GM13976 (cell line): ENCODE data around the gene CFHR3.
"Not testable (repeated sequence)": the region's sequence is repeated elsewhere in the genome, so short reads cannot be mapped to it uniquely, and the experiment has no call there.

Experiments
- DNase-seq: peaks from one replicate; pipeline ENCODE4 v3.0.0; 2012; ENCODE audit warnings: low spot score
- in situ Hi-C: fragments of 300-500 bp; cut with MboI; formaldehyde crosslinking; loops from one replicate; pipeline ENCODE4 v1.12.0; 2022; ENCODE audit warnings: low sequenced_read_pairs, mixed read lengths, inconsistent platforms; ENCODE audit not compliant: unreplicated experiment
- TF ChIP-seq, protein P1 (sequence below): IDR thresholded peaks from 2 replicates; pipeline ENCODE4 v1.5.1; 2012; ENCODE audit warnings: borderline replicate concordance, mild to moderate bottlenecking; ENCODE audit not compliant: insufficient read depth; ENCODE audit errors: extremely low read depth, missing control alignments, control extremely low read depth

The CFHR3 gene

DNA sequence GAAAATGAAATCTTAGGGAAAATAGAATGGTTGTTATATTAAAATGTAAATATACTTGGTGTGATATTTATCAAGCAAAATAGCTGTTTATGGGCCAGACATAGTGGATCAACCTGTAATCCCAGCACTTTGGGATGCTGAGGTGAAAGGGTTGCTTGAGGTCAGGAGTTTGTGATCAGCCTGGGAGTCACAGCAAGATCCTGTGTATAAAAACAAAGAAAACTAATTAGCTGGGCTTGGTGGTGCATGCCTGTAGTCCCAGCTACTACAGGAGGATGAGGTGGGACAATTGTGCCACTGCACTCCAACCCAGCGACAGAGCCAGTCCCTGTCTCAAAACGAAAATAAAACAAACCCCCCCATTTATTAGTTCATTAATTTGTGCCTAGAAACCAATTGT, 23.3 kb downstream of the CFHR3 start:
- TF ChIP-seq, protein P1, sequence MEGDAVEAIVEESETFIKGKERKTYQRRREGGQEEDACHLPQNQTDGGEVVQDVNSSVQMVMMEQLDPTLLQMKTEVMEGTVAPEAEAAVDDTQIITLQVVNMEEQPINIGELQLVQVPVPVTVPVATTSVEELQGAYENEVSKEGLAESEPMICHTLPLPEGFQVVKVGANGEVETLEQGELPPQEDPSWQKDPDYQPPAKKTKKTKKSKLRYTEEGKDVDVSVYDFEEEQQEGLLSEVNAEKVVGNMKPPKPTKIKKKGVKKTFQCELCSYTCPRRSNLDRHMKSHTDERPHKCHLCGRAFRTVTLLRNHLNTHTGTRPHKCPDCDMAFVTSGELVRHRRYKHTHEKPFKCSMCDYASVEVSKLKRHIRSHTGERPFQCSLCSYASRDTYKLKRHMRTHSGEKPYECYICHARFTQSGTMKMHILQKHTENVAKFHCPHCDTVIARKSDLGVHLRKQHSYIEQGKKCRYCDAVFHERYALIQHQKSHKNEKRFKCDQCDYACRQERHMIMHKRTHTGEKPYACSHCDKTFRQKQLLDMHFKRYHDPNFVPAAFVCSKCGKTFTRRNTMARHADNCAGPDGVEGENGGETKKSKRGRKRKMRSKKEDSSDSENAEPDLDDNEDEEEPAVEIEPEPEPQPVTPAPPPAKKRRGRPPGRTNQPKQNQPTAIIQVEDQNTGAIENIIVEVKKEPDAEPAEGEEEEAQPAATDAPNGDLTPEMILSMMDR: no peak
- in situ Hi-C loops: no loop called here
- DNase-seq: no peak

DNA sequence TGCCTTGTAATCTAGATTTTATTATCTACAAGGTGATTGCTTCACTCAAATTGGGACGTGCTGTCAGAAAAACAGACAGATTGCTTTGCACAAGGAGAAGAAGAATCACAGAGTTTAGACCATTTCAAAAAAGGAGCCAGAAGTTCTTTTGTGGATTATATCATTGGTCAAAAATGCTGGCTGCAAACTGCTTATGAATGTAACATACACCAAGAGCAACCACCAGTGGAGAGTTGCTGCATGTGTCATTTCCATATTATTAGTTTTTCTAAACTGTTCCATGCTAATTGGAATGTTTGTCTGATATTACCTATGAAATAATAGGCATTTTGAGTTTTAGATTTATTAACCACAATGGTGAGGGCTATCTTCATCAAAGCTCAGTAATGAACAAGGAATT, 27.3 kb downstream of the CFHR3 start:
- DNase-seq: not testable (repeated sequence)

DNA sequence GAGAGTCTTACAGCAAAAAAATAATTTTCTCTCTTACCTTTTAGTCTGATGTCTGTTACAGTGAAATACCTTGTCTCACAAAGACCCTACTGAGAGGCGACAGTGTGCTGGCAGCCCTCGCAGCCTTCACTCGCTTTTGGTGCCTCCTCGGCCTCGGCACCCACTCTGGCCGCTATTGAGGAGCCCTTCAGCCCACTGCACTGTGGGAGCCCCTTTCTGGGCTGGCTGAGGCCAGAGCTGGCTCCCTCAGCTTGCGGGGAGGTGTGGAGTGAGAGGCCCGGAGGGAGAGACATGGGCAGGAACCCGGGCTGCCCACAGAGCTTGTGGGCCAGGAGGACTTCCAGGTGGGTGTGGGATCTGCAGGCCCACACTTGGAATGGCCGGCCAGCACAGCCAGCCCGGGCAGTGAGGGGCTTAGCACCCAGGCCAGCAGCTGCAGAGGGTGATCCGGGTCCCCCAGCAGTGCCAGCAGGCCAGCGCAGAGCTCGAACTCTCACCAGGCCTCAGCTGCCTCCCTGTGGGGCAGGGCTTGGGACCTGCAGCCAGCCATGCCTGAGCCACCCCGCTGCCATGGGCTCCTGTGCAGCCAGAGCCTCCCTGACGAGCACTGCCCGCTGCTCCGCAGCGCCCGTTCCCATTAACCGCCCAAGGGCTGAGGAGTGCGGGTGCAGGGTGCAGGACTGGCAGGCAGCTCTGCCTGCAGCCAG, 34.0 kb downstream of the CFHR3 start:
- TF ChIP-seq, protein P1: no peak
- in situ Hi-C loops: no loop called here
- no peak for DNase-seq

More for the DNA sequence above, 27.3 kb downstream of the CFHR3 start:
- in situ Hi-C loops: not testable (repeated sequence)

DNA sequence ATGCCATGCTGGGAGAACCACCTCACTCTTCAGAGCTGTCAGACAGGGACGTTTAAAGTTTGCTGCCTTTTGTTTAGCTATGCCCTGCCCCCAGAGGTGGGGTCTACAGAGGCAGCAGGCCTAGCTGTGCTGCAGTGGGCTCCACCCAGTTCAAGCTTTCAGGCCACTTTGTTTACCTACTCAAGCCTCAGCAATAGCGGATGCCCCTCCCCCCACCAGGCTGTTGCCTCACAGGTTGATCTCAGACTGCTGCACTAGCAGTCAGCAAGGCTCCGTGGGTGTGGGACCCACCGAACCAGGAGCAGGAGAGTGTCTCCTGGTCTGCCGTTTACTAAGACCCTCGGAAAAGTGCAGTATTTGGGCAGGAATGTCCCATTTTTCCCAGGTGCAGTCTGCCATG, 42.8 kb downstream of the CFHR3 start:
- not testable (repeated sequence) for DNase-seq

DNA sequence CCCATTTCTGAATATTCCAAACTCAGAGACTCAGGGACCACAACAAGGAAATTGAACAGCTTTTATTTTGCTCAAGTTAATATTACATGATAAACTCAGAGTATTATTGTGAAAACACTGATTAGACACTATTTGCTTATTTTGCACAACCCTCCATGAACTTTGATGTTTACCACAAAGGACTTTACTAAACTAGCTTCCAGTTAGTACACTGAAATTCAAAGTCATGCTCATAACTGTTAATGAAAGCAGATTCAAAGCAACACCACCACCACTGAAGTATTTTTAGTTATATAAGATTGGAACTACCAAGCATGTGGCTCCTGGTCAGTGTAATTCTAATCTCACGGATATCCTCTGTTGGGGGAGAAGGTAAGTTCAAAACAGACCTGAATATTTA, 44.9 kb downstream of the CFHR3 start, which contains the start of gene CFHR1:
CFHR1 (plus strand) TSS at position 201 of the 400 bp plus-strand sequence; CDS start at position 315, 114 bp downstream.
- in situ Hi-C loops, DNase-seq: not testable (repeated sequence)

More for the DNA sequence above, 42.8 kb downstream of the CFHR3 start:
- in situ Hi-C loops: not testable (repeated sequence)

DNA sequence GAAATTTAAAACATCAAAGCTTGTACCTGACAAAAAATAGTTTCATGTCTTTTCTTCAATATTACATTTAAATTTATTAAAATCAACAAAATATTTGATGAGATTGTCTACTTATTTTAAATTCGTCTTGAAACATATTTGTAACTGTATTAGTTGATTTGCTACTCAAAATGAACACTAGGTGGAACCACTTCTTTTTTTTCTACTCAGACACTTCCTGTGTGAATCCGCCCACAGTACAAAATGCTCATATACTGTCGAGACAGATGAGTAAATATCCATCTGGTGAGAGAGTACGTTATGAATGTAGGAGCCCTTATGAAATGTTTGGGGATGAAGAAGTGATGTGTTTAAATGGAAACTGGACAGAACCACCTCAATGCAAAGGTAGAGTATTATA, 53.2 kb downstream of the CFHR3 start:
- DNase-seq: peak; percentile 24
- in situ Hi-C loops: not testable (repeated sequence)
- TF ChIP-seq, protein P1: peak; percentile 11
